ENCODE results near the gene TNFRSF1B.
"Not testable (repeated sequence)": the region's sequence is repeated elsewhere in the genome, so short reads cannot be mapped to it uniquely, and the experiment has no call there.

Gene TNFRSF1B

DNA sequence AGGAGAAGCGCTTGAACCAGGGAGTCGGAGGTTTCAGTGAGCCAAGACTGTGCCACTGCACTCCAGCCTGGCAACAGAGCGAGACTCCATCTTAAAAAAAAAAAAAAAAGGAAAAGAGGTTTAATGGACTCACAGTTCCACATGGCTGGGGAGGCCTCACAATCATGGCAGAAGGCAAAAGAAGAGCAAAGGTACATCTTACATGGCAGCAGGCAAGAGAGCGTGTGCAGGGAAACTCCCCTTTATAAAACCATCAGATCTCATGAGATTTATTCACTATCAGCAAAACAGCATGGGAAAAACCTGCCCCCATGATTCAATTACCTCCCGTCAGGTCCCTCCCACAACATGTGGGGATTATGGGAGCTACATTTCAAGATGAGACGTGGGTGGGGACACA, 57.3 kb downstream of the TNFRSF1B start:
- DNase-seq, result not testable (repeated sequence)

DNA sequence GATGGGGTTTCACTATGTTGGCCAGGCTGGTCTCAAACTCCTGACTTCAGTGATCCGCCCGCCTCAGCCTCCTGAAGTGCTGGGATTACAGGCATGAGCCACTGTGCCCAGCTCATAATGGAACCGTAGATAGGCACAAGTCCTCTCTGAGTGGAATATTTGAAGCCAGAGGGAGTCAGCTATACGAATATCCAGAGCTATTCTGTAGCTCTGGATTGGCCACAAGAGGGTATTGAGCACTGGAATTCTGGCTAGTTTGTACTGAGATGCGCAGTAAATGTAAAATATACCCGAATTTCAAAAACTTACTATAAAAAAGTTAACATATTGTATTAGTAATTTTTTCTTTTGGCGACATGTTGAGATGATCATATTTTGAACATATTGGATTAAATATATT, 62.2 kb downstream of the TNFRSF1B start:
- no peak for DNase-seq

DNA sequence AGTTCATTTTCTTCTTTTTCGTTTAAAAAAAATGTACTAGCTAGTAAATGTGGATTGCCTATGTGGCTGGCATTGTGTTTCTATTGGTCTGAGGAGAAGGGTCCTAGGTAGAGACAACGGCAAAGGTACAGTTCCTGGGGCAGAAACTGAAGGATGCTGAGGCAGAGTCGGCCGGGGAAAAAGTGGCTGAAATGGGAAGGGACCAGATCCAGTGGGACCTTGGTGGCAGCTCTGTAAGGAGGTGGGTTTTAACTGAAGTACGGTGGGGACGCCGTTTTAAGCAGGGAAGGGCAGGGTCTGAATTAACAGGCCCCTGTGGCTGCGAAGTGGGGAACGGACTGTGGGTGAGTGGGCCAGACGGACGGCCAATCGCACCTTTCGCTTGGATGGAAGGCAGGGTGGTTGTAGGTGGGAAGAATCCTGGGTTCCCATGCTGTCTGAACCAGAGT, 62.6 kb downstream of the TNFRSF1B start:
- no peak for DNase-seq

DNA sequence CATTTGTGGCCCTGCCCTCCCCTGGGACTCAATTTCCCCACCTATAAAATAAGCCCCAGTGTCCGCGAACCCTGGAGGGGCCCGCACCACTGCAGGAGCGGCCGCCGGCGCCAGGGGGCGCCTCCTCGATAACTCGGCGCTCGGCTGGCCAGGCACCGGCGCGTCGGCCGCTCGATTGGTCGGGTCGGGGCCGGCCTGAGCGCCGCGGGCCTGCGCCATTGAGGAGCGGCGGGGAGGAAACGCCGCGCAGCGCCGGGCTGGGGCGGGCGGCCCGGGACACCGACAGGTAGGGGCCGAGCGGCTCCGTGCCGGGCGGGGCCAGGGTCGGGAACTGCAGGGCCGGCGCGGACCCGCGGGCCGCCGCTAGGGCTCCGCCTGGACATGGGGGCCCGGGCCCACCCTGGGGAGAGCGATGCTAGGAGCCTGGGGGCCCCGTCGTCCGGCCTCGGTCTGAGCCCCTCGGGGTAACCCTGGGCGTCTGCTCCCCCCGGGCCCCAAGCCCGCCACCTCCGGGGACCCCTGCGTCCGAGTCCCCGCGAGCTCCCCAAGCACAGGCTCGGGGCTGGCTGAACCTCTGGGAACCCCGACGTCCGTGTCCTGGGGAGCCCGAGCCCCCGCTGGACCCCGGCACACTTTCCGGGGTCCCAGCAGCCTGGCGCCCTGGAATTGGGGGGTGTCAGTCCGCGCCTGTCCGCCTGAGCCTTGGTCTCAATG, 63.2 kb downstream of the TNFRSF1B start, which contains the start of gene VPS13D:
Gene VPS13D (plus strand): TSS at position 196 of the 714 bp plus-strand sequence. CDS start 4,237 bp downstream, outside the sequence.
- peak; percentile 76 for DNase-seq

DNA sequence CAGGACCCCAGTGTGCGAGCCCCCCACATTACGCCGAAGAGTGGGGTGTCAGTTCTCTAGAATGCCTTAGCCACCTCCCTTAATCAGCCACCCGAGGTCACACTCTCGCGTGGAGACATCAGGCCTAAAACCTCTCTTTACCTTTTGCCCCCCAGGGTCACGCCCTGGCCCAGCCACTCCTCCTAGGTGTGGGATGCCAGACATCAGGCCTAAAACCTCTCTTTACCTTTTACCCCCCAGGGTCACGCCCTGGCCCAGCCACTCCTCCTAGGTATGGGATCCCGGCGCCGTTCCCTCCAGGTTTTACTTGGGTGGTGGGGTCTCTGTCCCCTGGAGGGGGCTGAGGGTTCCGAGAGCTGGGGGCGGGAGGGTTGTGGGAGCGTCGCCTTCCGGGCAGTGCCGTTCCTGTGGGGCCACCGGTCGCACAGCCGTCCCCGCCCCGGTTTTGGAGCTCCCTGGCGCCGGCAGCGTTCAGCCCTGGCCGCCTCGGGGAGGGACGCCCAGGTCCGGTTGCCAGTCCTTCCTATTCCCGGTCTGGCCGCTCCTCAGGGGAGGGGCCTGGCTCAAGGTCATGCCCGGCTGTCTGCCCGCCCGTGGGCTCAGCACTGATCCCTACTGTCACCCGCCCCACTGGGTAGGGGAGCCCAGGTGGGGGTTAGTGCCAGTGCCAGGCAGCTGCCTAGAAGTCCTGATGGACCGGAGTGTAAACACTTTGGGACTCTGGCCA, 63.9 kb downstream of the TNFRSF1B start:
- DNase-seq, result no peak

DNA sequence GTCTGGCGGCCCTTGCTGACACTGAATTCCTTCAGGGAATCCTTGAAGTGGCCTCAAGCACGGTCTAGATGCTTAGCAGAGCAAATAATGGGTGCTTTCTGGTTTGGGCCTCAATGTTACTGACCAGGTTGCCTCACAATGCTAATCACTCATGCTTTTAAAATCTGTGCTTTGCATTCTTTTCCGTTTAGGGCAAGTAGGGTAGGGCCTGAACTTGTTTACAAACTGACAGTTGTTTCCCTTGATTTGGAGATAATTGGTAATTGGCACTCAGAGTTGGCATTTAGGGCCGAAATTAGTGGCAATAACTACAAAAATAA, 64.4 kb downstream of the TNFRSF1B start:
- no peak for DNase-seq

DNA sequence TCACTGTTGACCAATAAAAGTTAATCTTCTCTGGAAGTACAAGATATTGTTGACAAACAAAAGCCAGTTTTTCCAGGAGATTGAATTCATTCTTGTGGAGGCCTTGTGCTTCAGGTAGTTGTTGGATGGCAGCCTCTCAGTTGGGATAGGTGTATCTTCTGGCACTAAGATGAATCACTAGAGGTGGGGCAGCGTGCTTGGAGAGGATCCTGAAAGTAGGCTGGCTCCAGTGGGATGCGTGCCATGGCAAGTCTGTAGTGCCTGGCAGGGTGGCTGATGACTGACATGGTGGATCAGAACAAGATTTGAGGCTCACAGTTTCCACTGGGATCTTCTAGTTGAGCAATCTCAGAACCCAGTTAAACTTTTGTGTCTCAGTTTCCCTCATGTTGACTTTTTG, 65.4 kb downstream of the TNFRSF1B start:
- DNase-seq, result no peak

DNA sequence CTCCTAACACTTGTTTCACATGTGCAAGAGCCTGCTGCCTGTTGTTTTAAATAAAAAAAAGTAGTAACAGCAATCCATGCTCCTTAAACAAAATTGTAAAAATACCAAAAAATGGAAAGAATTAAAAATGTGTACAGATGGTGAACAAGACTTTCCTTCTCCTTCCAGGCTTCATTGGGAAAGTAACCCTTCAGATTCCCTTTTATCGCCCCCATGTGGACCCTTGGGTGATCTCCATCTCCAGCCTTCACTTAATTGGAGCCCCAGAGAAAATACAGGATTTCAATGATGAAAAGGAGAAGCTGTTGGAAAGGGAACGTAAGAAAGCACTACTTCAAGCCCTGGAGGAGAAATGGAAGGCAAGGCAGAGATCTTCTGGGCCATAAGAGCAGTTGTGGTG, 77.3 kb downstream of the TNFRSF1B start:
- peak; percentile 37 for DNase-seq

DNA sequence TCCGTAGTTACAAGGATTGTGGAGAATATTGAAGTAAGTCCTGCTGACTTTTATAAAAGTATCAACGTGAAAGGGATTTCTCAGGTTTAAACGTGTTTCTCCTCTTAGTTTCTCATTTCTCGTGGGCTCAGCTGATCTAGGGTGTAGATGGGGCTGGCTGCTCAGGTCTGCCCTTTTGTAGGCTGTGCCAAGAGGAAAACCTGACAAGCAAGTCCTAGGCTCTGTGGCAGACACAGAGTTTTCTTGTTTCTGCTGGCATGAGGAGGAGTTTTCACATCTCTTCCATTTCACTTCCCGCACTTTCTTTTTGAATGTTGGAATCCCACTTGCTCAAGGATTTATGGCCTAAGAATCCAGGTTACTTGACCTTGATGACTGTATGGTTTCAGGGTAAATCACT, 77.8 kb downstream of the TNFRSF1B start:
- DNase-seq, result no peak

DNA sequence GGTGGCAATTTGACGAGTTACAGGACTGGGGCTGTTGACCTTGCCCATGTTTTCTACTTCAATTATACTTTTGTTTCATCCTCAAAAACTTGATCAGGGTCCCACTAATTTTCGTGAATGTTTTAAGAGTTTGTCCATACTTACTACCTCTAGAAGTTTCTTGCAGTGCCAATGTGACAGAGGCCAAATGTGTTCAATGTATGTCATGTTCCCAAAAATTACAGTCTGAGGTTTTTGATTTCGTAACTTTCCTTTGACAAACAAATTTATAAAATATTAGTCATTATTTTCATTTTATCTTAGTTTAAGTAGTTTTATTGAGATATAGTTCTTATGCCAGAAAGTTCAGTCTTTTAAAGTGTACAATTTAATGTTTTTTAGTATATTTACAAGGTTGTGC, 78.3 kb downstream of the TNFRSF1B start:
- no peak for DNase-seq

DNA sequence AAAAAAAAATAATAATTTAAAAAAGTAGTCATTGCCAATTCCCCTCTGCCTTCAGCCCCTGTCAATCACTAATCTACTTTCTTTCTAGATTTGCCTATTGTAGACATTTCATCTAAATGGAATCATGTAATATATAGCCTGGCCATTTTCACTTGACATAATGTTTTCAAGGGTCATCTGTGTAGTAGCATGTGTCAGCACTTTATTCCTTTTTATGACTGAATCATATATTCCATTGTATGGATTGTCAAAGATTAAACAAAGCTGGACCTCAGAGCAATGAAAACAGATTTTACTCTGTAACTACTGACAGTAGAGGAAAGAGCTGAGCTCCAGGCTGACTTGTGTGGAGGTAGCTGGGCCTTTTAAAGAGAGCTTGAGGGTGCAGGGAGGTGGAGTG, 78.9 kb downstream of the TNFRSF1B start:
- no peak for DNase-seq

DNA sequence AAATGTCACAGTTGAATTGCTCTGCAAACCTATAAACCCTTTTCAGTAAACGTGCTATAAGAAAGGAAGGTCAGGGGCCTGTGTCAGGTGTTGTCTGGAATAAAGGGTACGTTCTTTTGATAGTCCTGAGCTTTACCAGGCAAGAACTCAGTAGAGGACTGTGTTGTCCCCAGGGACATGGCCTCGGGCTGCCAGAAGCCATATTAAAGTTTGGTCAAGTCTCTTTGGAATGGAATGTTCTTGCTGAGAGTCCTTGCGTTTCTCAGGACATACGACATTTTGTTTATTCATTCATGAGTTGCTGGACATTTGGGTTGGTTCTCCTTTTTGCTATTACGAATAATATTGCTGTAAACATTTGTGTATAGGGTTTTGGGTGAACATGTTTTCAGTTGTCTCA, 79.8 kb downstream of the TNFRSF1B start:
- no peak for DNase-seq

DNA sequence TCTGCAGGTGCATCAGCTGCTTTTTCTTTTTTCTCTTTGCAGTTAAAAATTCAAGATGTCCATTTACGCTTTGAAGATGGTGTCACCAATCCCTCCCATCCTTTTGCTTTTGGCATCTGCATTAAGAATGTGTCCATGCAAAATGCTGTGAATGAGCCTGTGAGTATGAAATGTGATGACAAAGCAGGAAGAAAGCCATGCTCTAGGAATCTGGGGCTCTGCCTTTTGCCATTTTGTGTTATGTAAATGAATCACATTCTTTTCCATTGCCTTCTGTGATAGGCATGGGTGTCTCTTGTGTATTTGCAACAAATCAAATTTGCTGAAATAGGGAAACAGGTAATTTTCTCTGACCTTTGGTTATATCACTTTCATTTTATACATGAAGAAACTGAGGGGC, 82.4 kb downstream of the TNFRSF1B start:
- no peak for DNase-seq

DNA sequence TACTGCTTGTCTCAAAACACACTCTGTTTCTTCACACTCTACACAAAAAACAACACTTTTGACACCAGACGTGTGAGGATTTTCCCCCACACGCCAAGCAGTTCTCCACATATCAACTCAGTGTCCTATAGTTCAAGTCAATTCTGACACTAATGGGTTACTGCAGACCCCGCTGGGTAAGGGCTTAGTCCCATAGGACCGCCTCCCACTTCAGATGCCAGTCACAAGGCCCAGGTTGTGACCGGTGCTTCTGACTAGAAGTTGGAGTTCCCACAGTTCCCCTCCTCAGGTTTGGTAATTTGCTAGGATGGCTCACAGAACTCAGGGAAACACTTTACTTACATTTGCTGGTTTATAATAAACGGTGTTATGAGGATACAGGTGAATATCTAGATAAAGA, 83.0 kb downstream of the TNFRSF1B start:
- DNase-seq, result no peak

DNA sequence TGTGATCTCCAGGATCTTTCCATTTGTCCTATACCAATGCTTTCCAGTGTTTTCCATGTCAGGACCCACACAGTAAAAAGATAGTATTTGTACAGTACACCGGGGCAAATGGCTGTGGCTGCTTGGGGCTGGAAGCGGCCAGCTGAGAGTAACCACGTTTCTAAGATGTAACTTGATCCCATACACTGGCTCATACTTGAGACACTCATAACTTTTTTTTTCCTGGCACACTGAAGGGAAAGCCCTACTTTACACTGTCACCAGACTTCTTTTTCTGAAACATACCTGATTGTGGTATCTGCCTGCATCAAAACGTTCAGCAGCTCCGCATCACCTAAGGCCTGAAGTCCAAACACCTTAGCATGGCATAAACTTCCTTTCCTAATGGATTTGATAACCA, 84.7 kb downstream of the TNFRSF1B start:
- no peak for DNase-seq

DNA sequence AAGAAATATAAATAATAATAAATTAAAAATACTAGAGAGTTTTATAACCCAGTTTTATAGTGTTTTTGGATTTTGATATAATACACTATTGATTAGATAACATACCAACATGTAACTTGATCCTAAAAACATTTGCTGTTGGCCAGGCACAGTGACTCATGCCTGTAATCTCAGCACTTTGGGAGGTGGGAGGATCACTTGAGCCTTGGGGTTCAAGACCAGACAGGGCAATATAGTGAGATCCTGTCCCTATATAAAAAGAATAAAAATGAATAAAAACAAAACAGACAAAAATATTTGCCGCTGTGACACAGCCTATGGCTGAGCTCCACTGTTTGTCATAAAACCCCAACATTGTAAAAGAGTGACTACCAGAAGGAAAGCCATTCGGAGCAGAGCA, 89.1 kb downstream of the TNFRSF1B start:
- DNase-seq, result no peak

DNA sequence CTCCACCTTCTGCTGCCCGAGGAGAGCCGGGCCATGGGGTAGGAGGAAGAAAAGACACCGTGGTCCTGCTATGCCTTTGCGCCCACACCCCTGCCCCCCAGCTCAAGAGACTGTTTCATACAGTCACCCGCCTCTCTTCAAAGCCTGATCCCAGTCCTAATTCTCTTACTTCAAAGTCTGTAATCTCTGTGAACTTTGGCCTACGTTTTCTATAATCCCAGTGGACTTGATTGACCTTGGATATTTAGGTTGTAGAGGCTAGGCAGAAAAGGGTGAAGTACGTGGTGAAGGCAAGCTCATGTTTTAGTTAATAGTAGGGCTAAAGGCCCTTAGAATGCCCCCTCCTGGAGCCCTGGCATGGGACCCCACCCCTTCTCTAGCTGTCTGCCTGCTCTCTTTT, 91.5 kb downstream of the TNFRSF1B start:
- DNase-seq, result no peak
